Omental fat pad (tissue), 4 donors: Measurements from ENCODE around the gene CHRNA4. TPM values are rescaled to one million over a fixed set of nuclear protein-coding genes. Genes with fewer than 3 reads are reported as not detected.

Experiments used
- ATAC-seq: fragments of 150-250 bp; one replicate; pipeline ENCODE4 v1.9.1; 2016; ENCODE audit warnings: mild to moderate bottlenecking, moderate library complexity; ENCODE audit not compliant: low FRiP score
- DNase-seq: peaks from one replicate; pipeline ENCODE4 v3.0.0-alpha.2; 2019; ENCODE audit warnings: low spot score
- CTCF ChIP-seq, 3 donors: fragments of 450-650 bp; IDR thresholded peaks; one replicate each; pipeline ENCODE4 v1.5.1; 2016 to 2017; ENCODE audit warnings: antibody characterized with exemption in 3 of 3, mild to moderate bottlenecking in 3 of 3, moderate library complexity in 2 of 3
- total RNA-seq, 4 donors: library from RNA; depleted of rRNA; stranded (reverse); fragments of >200 nt; gene quantifications; one replicate each; pipeline ENCODE4 v1.1.0, GENCODE V29; 2016

Gene CHRNA4
- total RNA-seq, 4 donors from 2014 or later = not detected

GRCh38 chr20:63387917-63388316 lies 26.8 kb upstream of the CHRNA4 start:
- no peak for TF ChIP-seq CTCF (IDR thresholded peaks at IDR 0.05)
- ATAC-seq (no peak), DNase-seq (no peak)

- DNase-seq (no peak), ATAC-seq (no peak)
- no peak for TF ChIP-seq CTCF (IDR thresholded peaks at IDR 0.05)
These were observed 26.2 kb upstream of the CHRNA4 start for GRCh38 chr20:63387393-63387792.

GRCh38 chr20:63386491-63386890 lies 25.3 kb upstream of the CHRNA4 start:
- ATAC-seq (no peak), DNase-seq (no peak)
- TF ChIP-seq CTCF (IDR thresholded peaks at IDR 0.05) = no peak

DNA sequence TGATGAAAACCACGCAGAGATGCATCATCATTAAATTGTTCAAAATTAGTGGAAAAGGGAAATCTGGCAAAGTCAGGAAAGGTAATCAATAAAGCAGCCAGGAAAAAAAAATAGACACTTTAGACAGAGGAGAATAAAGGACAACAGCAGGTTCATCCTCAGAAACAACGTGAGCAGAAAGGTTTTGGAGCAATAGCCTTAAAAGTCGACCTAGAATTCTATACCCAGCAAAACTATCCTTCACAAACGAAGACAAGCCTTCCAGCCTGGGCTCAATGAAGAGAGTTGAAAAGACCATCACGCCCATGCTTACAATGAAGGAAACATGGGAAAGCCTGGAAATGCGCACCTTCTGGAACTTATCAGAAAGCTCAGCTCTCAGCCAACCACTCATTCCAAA lies 24.7 kb upstream of the CHRNA4 start:
- DNase-seq = no peak
- no peak for ATAC-seq
- TF ChIP-seq CTCF (IDR thresholded peaks at IDR 0.05) = no peak

DNA sequence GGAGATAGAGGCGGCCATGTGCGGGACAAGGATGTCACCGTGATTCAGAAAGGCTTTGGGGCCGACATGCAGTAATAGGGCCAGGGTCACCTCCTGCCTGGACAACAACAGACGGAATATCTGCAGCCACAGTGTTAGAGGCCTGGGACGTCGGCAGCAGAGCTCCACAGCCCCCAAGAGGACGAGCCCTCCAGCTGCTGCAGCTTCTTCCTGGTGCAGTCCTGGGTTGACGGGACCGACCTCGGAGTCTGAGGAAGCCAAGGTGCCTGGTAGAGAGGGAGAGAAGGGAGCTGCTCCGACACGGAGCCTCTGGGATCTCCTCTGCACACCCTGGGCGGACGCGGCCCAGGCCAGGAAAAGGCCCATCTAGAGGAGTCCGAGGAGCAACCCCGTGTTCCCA lies 23.2 kb upstream of the CHRNA4 start:
- DNase-seq = no peak
- no peak for ATAC-seq
- no peak for TF ChIP-seq CTCF (IDR thresholded peaks at IDR 0.05)

GRCh38 chr20:63383556-63383955 lies 22.4 kb upstream of the CHRNA4 start:
- no peak for TF ChIP-seq CTCF (IDR thresholded peaks at IDR 0.05)
- ATAC-seq = no peak
- no peak for DNase-seq

- DNase-seq (no peak), ATAC-seq (no peak)
- no peak for TF ChIP-seq CTCF (IDR thresholded peaks at IDR 0.05)
These were observed 21.6 kb upstream of the CHRNA4 start for GRCh38 chr20:63382551-63383300.
